Mesenchymal stem cell (in vitro differentiated cells and primary cell): ENCODE measurements around the gene CCDC68.

Experiments used
- DNase-seq: peaks from one replicate; pipeline ENCODE4 v3.0.0-alpha.2; 2013
- H2AFZ ChIP-seq: one replicate; pipeline ENCODE4 v1.6.1; 2013; ENCODE audit warnings: low read depth, mild to moderate bottlenecking, control low read depth, inconsistent platforms, low read length, moderate library complexity
- H2AK5ac ChIP-seq: 2 replicates; pipeline ENCODE4 v1.6.1; 2013; ENCODE audit warnings: low read length, moderate library complexity, mild to moderate bottlenecking, inconsistent platforms; ENCODE audit not compliant: severe bottlenecking
- H2BK120ac ChIP-seq: one replicate; pipeline ENCODE4 v1.6.1; 2013; ENCODE audit warnings: low read depth, mild to moderate bottlenecking, inconsistent platforms, low read length, moderate library complexity
- H2BK12ac ChIP-seq, 2 experiments: one replicate each; pipeline ENCODE4 v1.6.1; 2013; ENCODE audit warnings: inconsistent platforms in 2 of 2, low read length in 2 of 2, mild to moderate bottlenecking in 2 of 2, moderate library complexity in 2 of 2, control low read depth in 1 of 2
- H2BK15ac ChIP-seq: one replicate; pipeline ENCODE4 v1.6.1; 2013; ENCODE audit warnings: mild to moderate bottlenecking, low read depth, inconsistent platforms; ENCODE audit not compliant: poor library complexity, severe bottlenecking
- H2BK5ac ChIP-seq: 2 replicates; pipeline ENCODE4 v1.6.1; 2013; ENCODE audit warnings: low read depth, mild to moderate bottlenecking, low read length, control low read depth, inconsistent platforms; ENCODE audit not compliant: poor library complexity, severe bottlenecking
- H3K14ac ChIP-seq, 2 experiments: one replicate each; pipeline ENCODE4 v1.6.1; 2013; ENCODE audit warnings: inconsistent platforms in 2 of 2, low read length in 2 of 2, control low read depth in 1 of 2, mild to moderate bottlenecking in 1 of 2, moderate library complexity in 1 of 2
- H3K18ac ChIP-seq, 2 experiments: one replicate each; pipeline ENCODE4 v1.6.1; 2013; ENCODE audit warnings: inconsistent platforms in 2 of 2, low read length in 2 of 2, control low read depth in 1 of 2, low read depth in 1 of 2, mild to moderate bottlenecking in 1 of 2
- H3K23ac ChIP-seq, 2 experiments: one replicate each; pipeline ENCODE4 v1.6.1; 2013; ENCODE audit warnings: inconsistent platforms in 2 of 2, low read length in 2 of 2, mild to moderate bottlenecking in 2 of 2, moderate library complexity in 2 of 2, control low read depth in 1 of 2
- H3K27ac ChIP-seq: 2 replicates; pipeline ENCODE4 v1.5.1; 2013; ENCODE audit warnings: mild to moderate bottlenecking, moderate library complexity, low read length, control low read depth, inconsistent platforms; ENCODE audit not compliant: poor library complexity, severe bottlenecking
- H3K27me3 ChIP-seq, 2 experiments: 2 replicates each; pipeline versions ENCODE4 v1.6.1 to v1.7.0; 2013; ENCODE audit warnings: low read length in 2 of 2, mild to moderate bottlenecking in 2 of 2, moderate library complexity in 2 of 2, control low read depth in 1 of 2, inconsistent platforms in 1 of 2; ENCODE audit not compliant: control insufficient read depth in 1 of 2, insufficient read depth in 1 of 2
- H3K36me3 ChIP-seq, 2 experiments: 2 replicates each; pipeline versions ENCODE4 v1.6.1 to v1.7.0; 2013; ENCODE audit warnings: low read length in 2 of 2, control low read depth in 1 of 2, inconsistent platforms in 1 of 2, low read depth in 1 of 2, mild to moderate bottlenecking in 1 of 2; ENCODE audit not compliant: insufficient read depth in 2 of 2, control insufficient read depth in 1 of 2
- H3K4ac ChIP-seq, 2 experiments: one replicate each; pipeline ENCODE4 v1.6.1; 2013; ENCODE audit warnings: inconsistent platforms in 2 of 2, low read length in 2 of 2, mild to moderate bottlenecking in 2 of 2, moderate library complexity in 2 of 2, control low read depth in 1 of 2, low read depth in 1 of 2
- H3K4me1 ChIP-seq: 2 replicates; pipeline ENCODE4 v1.6.1; 2013; ENCODE audit warnings: low read depth, low read length, control low read depth; ENCODE audit not compliant: control insufficient read depth, insufficient read depth
- H3K4me2 ChIP-seq: 2 replicates; pipeline ENCODE4 v1.6.1; 2013; ENCODE audit warnings: low read length, mild to moderate bottlenecking, inconsistent platforms; ENCODE audit not compliant: poor library complexity, severe bottlenecking
- H3K4me3 ChIP-seq, 2 experiments: 2 replicates each; pipeline versions ENCODE4 v1.5.1 to v1.7.0; 2013; ENCODE audit warnings: low read length in 2 of 2, mild to moderate bottlenecking in 2 of 2, control low read depth in 1 of 2, low read depth in 1 of 2; ENCODE audit not compliant: insufficient read depth in 1 of 2
- H3K79me1 ChIP-seq: replicated peaks from 2 replicates; pipeline ENCODE4 v1.6.1; 2013; ENCODE audit warnings: mild to moderate bottlenecking, control low read depth, low read length, inconsistent platforms; ENCODE audit not compliant: poor library complexity, severe bottlenecking
- H3K9ac ChIP-seq: 2 replicates; pipeline ENCODE4 v1.7.0; 2013; ENCODE audit warnings: mild to moderate bottlenecking, low read length, moderate library complexity
- H3K9me3 ChIP-seq: 2 replicates; pipeline ENCODE4 v1.7.0; 2013; ENCODE audit warnings: mild to moderate bottlenecking, low read length; ENCODE audit not compliant: control insufficient read depth
- H4K8ac ChIP-seq: one replicate; pipeline ENCODE4 v1.6.1; 2013; ENCODE audit warnings: inconsistent platforms, mild to moderate bottlenecking, low read length, moderate library complexity
- H4K91ac ChIP-seq: one replicate; pipeline ENCODE4 v1.6.1; 2013; ENCODE audit warnings: mild to moderate bottlenecking, low read length, inconsistent platforms
- WGBS: methylation state at CpG from one replicate; pipeline ENCODE4 v1.1.7; 2013; ENCODE audit warnings: mixed read lengths; 5-methylcytosine and 5-hydroxymethylcytosine counted together

CCDC68 gene

DNA sequence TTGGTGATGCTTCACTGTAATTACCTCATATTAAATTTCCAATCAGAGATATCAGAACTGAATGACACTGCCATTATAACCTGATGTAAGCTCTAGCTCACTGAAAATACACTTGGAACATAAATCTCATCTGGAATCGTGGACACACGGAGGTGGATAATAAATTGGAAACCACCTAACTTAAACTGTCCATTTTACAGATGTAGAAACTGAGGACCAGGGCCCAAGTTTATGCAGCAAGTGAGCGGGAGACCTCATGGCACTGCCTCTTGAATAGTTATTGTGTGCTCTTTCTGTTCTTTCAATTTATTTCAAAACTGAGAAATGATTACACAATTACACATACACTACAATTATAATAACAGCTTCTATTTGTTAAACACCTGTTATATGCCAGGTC lies 20.8 kb downstream of the CCDC68 start:
- no peak overlapping the region for H3K27ac ChIP-seq
- H3K18ac ChIP-seq: no peak overlapping the region
- no peak overlapping the region for H3K4me3 ChIP-seq
- H3K9ac ChIP-seq: no peak overlapping the region
- H2AK5ac ChIP-seq: no peak overlapping the region
- no peak overlapping the region for H3K4me2 ChIP-seq
- H2BK120ac ChIP-seq: no peak overlapping the region
- WGBS: 100% methylated on average over 2 of the region's 3 CpGs
- no peaks in the 10 kb centered on the region for H3K36me3 ChIP-seq
- no peak overlapping the region for H2BK12ac ChIP-seq
- no peaks in the 10 kb centered on the region for H3K4me1 ChIP-seq
- no peak for DNase-seq
- no peaks in the 10 kb centered on the region for H3K27me3 ChIP-seq
- no peak overlapping the region for H4K8ac ChIP-seq
- H2BK15ac ChIP-seq: no peak overlapping the region
- H2AFZ ChIP-seq: no peak overlapping the region
- H2BK5ac ChIP-seq: no peak overlapping the region
- no peaks in the 10 kb centered on the region for H3K79me1 ChIP-seq
- H3K23ac ChIP-seq: no peak overlapping the region
- no peak overlapping the region for H4K91ac ChIP-seq
- no peaks in the 10 kb centered on the region for H3K9me3 ChIP-seq
- no peak overlapping the region for H3K4ac ChIP-seq
- H3K14ac ChIP-seq: no peak overlapping the region

DNA sequence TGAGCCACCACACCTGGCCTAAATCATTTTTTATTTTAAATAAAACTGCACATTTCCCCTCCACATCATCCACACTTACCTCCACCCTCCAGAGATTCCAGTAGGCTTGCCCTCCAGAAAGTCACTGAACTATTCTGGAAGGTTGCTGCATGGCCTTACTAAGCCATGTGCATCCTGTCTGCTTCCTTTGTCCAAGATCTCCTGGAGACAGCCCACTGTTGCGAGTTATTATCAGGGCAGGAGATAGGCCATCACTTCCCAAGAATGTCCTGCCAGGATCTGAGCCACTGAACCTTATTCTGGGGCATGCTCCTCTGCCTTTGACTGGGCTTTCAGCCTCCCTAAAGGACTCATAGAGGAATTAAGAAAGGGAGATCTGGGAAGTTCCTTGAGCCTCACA lies 26.8 kb downstream of the CCDC68 start:
- no peak overlapping the region for H3K4ac ChIP-seq

DNA sequence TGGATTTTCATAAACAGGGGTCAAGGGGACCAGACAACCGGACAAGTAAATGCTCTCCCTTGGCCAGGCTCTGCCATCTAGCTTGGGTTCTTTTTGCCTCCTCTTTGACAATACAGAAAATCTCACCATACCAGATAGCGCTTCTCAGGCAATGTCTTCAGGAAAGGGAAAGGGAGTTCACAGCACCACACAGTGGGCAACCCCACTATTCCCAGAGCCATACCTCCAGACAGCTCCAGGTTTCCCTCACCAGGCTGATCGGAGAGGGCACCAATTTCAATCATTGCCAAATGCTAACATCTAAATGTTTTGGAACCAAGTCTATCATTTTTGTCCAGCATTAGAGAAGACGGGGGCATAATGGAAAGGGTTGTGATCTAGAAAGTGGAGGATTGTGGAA lies 28.1 kb downstream of the CCDC68 start:
- no peaks in the 10 kb centered on the region for H3K4me1 ChIP-seq
- H3K9me3 ChIP-seq: peaks cover 2% of the 10 kb centered on the region
- no peak overlapping the region for H3K4me3 ChIP-seq
- H2BK5ac ChIP-seq: no peak overlapping the region
- no peak overlapping the region for H2AFZ ChIP-seq
- 97% methylated on average over 3 of the region's 4 CpGs for WGBS
- H3K27ac ChIP-seq: no peak overlapping the region
- no peak overlapping the region for H2BK12ac ChIP-seq
- no peak overlapping the region for H2BK120ac ChIP-seq
- H4K8ac ChIP-seq: no peak overlapping the region
- H3K23ac ChIP-seq: no peak overlapping the region
- H3K14ac ChIP-seq: no peak overlapping the region
- H3K9ac ChIP-seq: no peak overlapping the region
- no peaks in the 10 kb centered on the region for H3K27me3 ChIP-seq
- H4K91ac ChIP-seq: no peak overlapping the region
- H3K36me3 ChIP-seq: no peaks in the 10 kb centered on the region
- no peak overlapping the region for H3K4ac ChIP-seq
- H3K18ac ChIP-seq: peak overlapping the region in 1 of 2 experiments; percentile 57
- H3K79me1 ChIP-seq: no peaks in the 10 kb centered on the region
- no peak overlapping the region for H2BK15ac ChIP-seq
- DNase-seq: no peak
- H3K4me2 ChIP-seq: no peak overlapping the region
- no peak overlapping the region for H2AK5ac ChIP-seq

More for the DNA sequence above, 26.8 kb downstream of the CCDC68 start:
- Histone ChIP-seq H2AK5ac (no peak overlapping the region), H3K27ac (no peak overlapping the region), H2BK12ac (peak overlapping the region in 1 of 2 experiments; percentile 48), H2AFZ (no peak overlapping the region), H4K8ac (peak overlapping the region; percentile 75), H2BK5ac (no peak overlapping the region), H3K4me3 (no peak overlapping the region), H3K9ac (no peak overlapping the region), H3K27me3 (no peaks in the 10 kb centered on the region), H3K79me1 (no peaks in the 10 kb centered on the region), H3K36me3 (no peaks in the 10 kb centered on the region), H2BK15ac (no peak overlapping the region), H3K4me2 (no peak overlapping the region), H3K14ac (peak overlapping the region in 1 of 2 experiments; percentile 44), H3K18ac (no peak overlapping the region), H2BK120ac (no peak overlapping the region), H4K91ac (no peak overlapping the region), H3K23ac (peak overlapping the region in 1 of 2 experiments; percentile 37), H3K9me3 (no peaks in the 10 kb centered on the region), H3K4me1 (no peaks in the 10 kb centered on the region)
- 94% methylated on average over 1 of the region's 1 CpG for WGBS
- DNase-seq: no peak

DNA sequence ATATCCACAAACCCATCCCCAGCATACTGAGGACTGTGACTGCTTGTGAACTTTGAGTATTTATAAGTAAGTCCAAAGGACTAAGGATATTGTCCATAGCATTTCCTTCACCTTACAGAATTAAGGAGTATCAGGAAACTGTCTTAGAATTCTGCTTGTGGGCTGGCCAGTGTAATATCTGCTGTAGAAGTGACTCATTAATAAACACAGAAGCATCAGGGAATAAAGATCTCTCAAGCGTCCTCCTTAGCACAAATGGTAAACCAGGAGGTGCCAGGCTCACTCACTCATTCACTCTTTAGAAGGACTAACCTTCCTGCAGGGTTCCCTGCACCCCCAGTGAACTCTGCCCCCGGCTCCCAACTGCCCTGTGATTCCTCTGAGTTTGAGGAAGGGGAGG lies 31.0 kb downstream of the CCDC68 start:
- Histone ChIP-seq H4K8ac (no peak overlapping the region), H3K9me3 (peaks cover 11% of the 10 kb centered on the region), H3K4ac (no peak overlapping the region), H2BK12ac (no peak overlapping the region), H3K9ac (no peak overlapping the region), H4K91ac (no peak overlapping the region), H3K18ac (peak overlapping the region in 1 of 2 experiments; percentile 14), H3K4me2 (no peak overlapping the region), H2BK5ac (no peak overlapping the region), H2BK120ac (no peak overlapping the region), H3K4me1 (no peaks in the 10 kb centered on the region), H3K27me3 (no peaks in the 10 kb centered on the region), H3K4me3 (no peak overlapping the region), H3K27ac (no peak overlapping the region), H2AFZ (no peak overlapping the region), H2BK15ac (no peak overlapping the region), H3K14ac (no peak overlapping the region), H3K23ac (no peak overlapping the region), H3K79me1 (no peaks in the 10 kb centered on the region), H3K36me3 (no peaks in the 10 kb centered on the region), H2AK5ac (no peak overlapping the region)
- peak; percentile 25 for DNase-seq
- 32% methylated on average over 2 of the region's 2 CpGs for WGBS
